ENCODE data around the gene COQ4.

DNA sequence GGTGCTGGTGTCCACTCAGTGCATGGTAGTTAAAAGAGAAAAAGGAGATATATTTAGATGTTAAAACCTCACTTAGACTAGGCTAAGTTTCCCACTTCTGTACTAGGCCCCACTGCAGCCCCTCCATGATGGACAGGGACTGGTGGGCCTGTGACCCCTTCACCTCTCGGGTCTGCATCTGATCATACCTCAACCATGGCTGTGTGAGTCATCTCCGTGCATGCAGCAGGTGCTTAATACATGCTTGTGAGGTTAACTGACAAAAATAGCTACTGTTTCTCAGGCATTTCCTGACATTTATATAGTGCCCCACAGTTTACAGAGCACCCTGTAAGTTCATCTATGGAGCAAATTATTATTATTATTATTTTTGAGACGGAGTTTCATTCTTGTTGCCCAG lies 40.1 kb downstream of the COQ4 start:
- TF ChIP-seq, protein P1, sequence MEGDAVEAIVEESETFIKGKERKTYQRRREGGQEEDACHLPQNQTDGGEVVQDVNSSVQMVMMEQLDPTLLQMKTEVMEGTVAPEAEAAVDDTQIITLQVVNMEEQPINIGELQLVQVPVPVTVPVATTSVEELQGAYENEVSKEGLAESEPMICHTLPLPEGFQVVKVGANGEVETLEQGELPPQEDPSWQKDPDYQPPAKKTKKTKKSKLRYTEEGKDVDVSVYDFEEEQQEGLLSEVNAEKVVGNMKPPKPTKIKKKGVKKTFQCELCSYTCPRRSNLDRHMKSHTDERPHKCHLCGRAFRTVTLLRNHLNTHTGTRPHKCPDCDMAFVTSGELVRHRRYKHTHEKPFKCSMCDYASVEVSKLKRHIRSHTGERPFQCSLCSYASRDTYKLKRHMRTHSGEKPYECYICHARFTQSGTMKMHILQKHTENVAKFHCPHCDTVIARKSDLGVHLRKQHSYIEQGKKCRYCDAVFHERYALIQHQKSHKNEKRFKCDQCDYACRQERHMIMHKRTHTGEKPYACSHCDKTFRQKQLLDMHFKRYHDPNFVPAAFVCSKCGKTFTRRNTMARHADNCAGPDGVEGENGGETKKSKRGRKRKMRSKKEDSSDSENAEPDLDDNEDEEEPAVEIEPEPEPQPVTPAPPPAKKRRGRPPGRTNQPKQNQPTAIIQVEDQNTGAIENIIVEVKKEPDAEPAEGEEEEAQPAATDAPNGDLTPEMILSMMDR (IDR thresholded peaks at IDR 0.05), result no peak
- TF ChIP-seq POLR2A (IDR thresholded peaks at IDR 0.05), result no peak

Data from esophagus squamous epithelium (tissue), 4 donors.